ENCODE data around the gene PSORS1C1.

DNA sequence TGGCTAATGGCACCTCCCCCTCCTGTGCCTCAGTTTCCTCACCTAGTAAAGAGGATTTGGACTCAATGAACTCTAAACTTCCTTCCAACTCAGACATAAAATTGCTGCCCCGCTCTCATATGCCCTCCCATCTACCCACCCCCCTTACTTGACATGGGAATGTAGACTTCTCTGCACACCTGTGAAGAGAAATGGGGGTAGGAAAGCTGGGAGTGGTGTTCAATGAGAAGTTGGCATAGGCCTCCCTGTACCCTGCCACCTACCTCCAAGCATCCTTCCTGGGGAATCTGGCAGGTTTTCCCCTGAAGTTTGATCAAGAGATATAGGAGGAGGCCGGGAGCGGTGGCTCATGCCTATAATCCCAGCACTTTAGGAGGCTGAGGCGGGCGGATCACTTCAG lies 59.8 kb downstream of the PSORS1C1 start:
- TF ChIP-seq, protein P1, sequence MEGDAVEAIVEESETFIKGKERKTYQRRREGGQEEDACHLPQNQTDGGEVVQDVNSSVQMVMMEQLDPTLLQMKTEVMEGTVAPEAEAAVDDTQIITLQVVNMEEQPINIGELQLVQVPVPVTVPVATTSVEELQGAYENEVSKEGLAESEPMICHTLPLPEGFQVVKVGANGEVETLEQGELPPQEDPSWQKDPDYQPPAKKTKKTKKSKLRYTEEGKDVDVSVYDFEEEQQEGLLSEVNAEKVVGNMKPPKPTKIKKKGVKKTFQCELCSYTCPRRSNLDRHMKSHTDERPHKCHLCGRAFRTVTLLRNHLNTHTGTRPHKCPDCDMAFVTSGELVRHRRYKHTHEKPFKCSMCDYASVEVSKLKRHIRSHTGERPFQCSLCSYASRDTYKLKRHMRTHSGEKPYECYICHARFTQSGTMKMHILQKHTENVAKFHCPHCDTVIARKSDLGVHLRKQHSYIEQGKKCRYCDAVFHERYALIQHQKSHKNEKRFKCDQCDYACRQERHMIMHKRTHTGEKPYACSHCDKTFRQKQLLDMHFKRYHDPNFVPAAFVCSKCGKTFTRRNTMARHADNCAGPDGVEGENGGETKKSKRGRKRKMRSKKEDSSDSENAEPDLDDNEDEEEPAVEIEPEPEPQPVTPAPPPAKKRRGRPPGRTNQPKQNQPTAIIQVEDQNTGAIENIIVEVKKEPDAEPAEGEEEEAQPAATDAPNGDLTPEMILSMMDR (IDR thresholded peaks at IDR 0.05; ENCODE audit: poor library complexity, severe bottlenecking): no peak
- no peak for TF ChIP-seq EZH2 (IDR thresholded peaks at IDR 0.05; ENCODE audit: borderline replicate concordance, insufficient read depth, low read length, poor library complexity, severe bottlenecking)
- TF ChIP-seq, protein P2, sequence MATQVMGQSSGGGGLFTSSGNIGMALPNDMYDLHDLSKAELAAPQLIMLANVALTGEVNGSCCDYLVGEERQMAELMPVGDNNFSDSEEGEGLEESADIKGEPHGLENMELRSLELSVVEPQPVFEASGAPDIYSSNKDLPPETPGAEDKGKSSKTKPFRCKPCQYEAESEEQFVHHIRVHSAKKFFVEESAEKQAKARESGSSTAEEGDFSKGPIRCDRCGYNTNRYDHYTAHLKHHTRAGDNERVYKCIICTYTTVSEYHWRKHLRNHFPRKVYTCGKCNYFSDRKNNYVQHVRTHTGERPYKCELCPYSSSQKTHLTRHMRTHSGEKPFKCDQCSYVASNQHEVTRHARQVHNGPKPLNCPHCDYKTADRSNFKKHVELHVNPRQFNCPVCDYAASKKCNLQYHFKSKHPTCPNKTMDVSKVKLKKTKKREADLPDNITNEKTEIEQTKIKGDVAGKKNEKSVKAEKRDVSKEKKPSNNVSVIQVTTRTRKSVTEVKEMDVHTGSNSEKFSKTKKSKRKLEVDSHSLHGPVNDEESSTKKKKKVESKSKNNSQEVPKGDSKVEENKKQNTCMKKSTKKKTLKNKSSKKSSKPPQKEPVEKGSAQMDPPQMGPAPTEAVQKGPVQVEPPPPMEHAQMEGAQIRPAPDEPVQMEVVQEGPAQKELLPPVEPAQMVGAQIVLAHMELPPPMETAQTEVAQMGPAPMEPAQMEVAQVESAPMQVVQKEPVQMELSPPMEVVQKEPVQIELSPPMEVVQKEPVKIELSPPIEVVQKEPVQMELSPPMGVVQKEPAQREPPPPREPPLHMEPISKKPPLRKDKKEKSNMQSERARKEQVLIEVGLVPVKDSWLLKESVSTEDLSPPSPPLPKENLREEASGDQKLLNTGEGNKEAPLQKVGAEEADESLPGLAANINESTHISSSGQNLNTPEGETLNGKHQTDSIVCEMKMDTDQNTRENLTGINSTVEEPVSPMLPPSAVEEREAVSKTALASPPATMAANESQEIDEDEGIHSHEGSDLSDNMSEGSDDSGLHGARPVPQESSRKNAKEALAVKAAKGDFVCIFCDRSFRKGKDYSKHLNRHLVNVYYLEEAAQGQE (IDR thresholded peaks at IDR 0.05; ENCODE audit: borderline replicate concordance): no peak
